ENCODE results near the gene FEZF1. TPM values are rescaled to one million over a fixed set of nuclear protein-coding genes. Genes with fewer than 3 reads are reported as not detected.

The FEZF1 gene
- not detected in 2 replicates for total RNA-seq

GRCh38 chr7:122304319-122304975 lies at the start of gene FEZF1:
Gene FEZF1 (minus strand): TSS chr7:122304750. CDS start chr7:122304437, 313 bp downstream.

Other genes with a start within 250 kb of the FEZF1 start
- 20.5 and 23.6 TPM in 2 replicates for gene AASS, start 160.5 kb downstream of the FEZF1 start, total RNA-seq